Heart right ventricle (tissue), 16 donors: ENCODE measurements around the gene PPFIA3. TPM values are rescaled to one million over a fixed set of nuclear protein-coding genes. Genes with fewer than 3 reads are reported as not detected.

Source experiments
- ATAC-seq, 8 donors: fragments of 200-7000 bp; cut with Tn5 transposase; one replicate each; pipeline ENCODE4 v1.9.1; 2020; ENCODE audit warnings: mild to moderate bottlenecking in 8 of 8, moderate library complexity in 8 of 8, moderate number of reproducible peaks in 1 of 8
- DNase-seq, 2 donors: peaks; one replicate each; pipeline ENCODE4 v3.0.0-alpha.2; 2020
- H3K27ac ChIP-seq, 10 donors: fragments of 200-600 bp; sonication (generic) in 2 of 10; one replicate each; pipeline versions ENCODE4 v1.5.0 to v1.8.0; 2020 to 2022; ENCODE audit warnings: mild to moderate bottlenecking in 3 of 10
- H3K27me3 ChIP-seq, 7 donors: fragments of 200-600 bp; one replicate each; pipeline ENCODE4 v1.8.0; 2021 to 2022; ENCODE audit warnings: mild to moderate bottlenecking in 2 of 7
- H3K36me3 ChIP-seq, 9 donors: fragments of 200-600 bp; sonication (generic) in 1 of 9; one replicate each; pipeline versions ENCODE4 v1.5.0 to v1.8.0; 2020 to 2022; ENCODE audit warnings: mild to moderate bottlenecking in 2 of 9
- H3K4me1 ChIP-seq, 9 donors: fragments of 200-600 bp; sonication (generic) in 1 of 9; one replicate each; pipeline versions ENCODE4 v1.5.0 to v1.8.0; 2020 to 2022; ENCODE audit warnings: mild to moderate bottlenecking in 4 of 9
- H3K4me3 ChIP-seq, 10 donors: fragments of 200-600 bp; sonication (generic) in 2 of 10; one replicate each; pipeline versions ENCODE4 v1.5.0 to v1.8.0; 2020 to 2022; ENCODE audit warnings: mild to moderate bottlenecking in 7 of 10, moderate library complexity in 2 of 10
- H3K9me3 ChIP-seq, 11 donors: fragments of 200-600 bp in 10 of 11; sonication (generic) in 2 of 11; one replicate each; pipeline versions ENCODE4 v1.5.0 to v1.8.0; 2013 to 2022; ENCODE audit warnings: mild to moderate bottlenecking in 2 of 11, control low read depth in 1 of 11, moderate library complexity in 1 of 11
- WGBS, 2 donors: extraction: QIAGEN DNeasy Blood & Tissue Kit; methylation state at CpG; one replicate each; pipeline ENCODE4 v1.1.7; 2013; ENCODE audit warnings: inconsistent platforms in 1 of 2; 5-methylcytosine and 5-hydroxymethylcytosine counted together
- intact Hi-C, 10 donors: fragments of 100-400 bp; cut with DNase I; formaldehyde crosslinking; loops; one replicate each; pipeline versions ENCODE4 v1.11.1 to v1.14.2; 2022
- polyA plus RNA-seq, 2 donors: library from polyadenylated mRNA; stranded (reverse); fragments of 200-250 nt; gene quantifications; one replicate each; pipeline ENCODE4 v1.2.3, GENCODE V29; 2013
- total RNA-seq, 10 donors: library from RNA; stranded (reverse); fragmentation: NEBNext Ultra II Directional in 3 of 10; extraction: Animal tissue kit (Norgen Biotek cat#: 25700) in 3 of 10; gene quantifications; one replicate each; pipeline versions ENCODE4 v1.2.1 to v1.2.4, GENCODE V29; 2021 to 2023
- TF ChIP-seq, protein P1 (sequence below), 9 donors: fragments of 200-600 bp; sonication (generic) in 2 of 9; IDR thresholded peaks; one replicate each; pipeline versions ENCODE4 v1.5.0 to v1.8.0; 2021 to 2022; ENCODE audit warnings: antibody characterized with exemption in 9 of 9, mild to moderate bottlenecking in 5 of 9, moderate library complexity in 1 of 9
- donor health status: Arrhythmogenic right ventricular cardiomyopathy.
- donor health status: ischemic (EF 13 %, LVEDD 7.1; RV severe dilation, severe dysfunction).
- donor health status: healthy with polysubstance abuse.
- donor health status: DM: no; HTN: yes; CAD: no.
- donor health status: DM: no; HTN: no; CAD: no.
- donor health status: ischemic (EF 25% LVEDD 6.9; RV normal size, moderate dysfunction).
- donor health status: ischemic (EF 25% LVEDD 5.7; RV mildly dilated, moderate dysfunction).
- donor health status: healthy.
- donor health status: DM: yes; HTN: yes; CAD: no.
- donor health status: Ischemic cardiomyopathy.
- donor health status: ischemic (EF 35%, LVEDD 5.7; RV mildly dilated, moderate dysfunction).
- donor health status: nonischemic (EF 11% LVEDD 7.7; RV severe dilation, severe dysfunction).
- donor health status: DM: yes; HTN: yes; CAD: no.
- donor health status: PGD.
- donor health status: ischemic (EF 29% LVEDD 5.4; RV normal size, mild dysfunction).
- donor health status: nonischemic (EF 23%, LVEDD 6.1; RV moderate dilation, normal function).

The PPFIA3 gene
- total and polyA plus RNA-seq, 12 donors, result 3.6 to 16.7 (median 6.3) TPM

DNA sequence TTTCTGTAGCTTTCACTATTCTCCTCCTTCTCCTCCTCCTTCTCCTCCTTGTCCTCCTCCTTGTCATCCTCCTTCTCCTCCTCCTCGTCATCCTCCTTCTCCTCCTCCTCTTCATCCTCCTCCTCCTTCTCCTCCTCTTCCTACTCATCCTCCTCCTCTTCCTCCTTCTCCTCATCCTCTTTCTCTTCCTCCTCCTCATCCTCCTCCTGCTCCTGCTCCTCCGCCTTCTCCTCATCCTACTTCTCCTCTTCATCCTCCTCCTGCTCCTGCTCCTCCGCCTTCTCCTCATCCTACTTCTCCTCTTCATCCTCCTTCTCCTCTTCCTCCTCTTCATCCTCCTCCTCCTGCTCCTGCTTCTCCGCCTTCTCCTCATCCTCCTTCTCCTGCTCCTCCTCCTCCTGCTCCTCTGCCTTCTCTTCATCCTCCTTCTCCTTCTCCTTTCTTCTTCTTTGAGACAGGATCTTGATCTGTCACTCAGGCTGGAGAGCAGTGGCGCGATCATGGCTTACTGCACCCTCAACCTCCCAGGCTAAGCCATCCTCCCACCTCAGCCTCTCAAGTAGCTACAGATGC, 74.6 kb downstream of the PPFIA3 start:
- Histone ChIP-seq H3K9me3 (no peaks in the 10 kb centered on the region), H3K27ac (no peak overlapping the region), H3K27me3 (no peaks in the 10 kb centered on the region), H3K4me3 (no peak overlapping the region), H3K36me3 (peaks cover 0 to 94% (median 34%) of the 10 kb centered on the region in 9 donors), H3K4me1 (peaks cover 0 to 39% (median 12%) of the 10 kb centered on the region in 9 donors)
- intact Hi-C loops, result no loop called here
- no peak for DNase-seq
- TF ChIP-seq, protein P1, sequence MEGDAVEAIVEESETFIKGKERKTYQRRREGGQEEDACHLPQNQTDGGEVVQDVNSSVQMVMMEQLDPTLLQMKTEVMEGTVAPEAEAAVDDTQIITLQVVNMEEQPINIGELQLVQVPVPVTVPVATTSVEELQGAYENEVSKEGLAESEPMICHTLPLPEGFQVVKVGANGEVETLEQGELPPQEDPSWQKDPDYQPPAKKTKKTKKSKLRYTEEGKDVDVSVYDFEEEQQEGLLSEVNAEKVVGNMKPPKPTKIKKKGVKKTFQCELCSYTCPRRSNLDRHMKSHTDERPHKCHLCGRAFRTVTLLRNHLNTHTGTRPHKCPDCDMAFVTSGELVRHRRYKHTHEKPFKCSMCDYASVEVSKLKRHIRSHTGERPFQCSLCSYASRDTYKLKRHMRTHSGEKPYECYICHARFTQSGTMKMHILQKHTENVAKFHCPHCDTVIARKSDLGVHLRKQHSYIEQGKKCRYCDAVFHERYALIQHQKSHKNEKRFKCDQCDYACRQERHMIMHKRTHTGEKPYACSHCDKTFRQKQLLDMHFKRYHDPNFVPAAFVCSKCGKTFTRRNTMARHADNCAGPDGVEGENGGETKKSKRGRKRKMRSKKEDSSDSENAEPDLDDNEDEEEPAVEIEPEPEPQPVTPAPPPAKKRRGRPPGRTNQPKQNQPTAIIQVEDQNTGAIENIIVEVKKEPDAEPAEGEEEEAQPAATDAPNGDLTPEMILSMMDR (IDR thresholded peaks at IDR 0.05), result no peak
- ATAC-seq, result no peak
- WGBS, 2 donors, result 93 to 96% methylated on average over 6 of the region's 6 CpGs

DNA sequence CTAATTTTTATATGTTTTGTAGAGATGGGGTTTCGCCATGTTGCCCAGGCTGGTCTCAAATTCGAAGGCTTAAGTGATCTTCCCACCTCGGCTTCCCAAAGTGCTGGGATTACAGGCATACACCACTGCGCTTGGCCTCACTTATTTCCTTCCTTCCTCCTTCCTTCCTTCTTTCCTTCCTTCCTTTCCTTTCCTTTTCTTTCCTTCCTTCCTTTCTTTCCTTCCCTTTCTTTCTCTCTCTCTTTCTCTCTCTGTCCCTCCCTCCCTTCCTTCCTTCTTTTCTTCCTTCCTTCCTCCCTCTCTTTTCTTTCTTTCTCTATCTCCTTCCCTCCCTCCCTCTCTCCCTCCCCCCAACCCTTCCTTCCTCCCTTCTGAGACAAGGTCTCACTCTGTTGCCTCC, 75.1 kb downstream of the PPFIA3 start:
- H3K4me3 ChIP-seq, result no peak overlapping the region
- intact Hi-C loops, result no loop called here
- no peak overlapping the region for H3K27ac ChIP-seq
- no peaks in the 10 kb centered on the region for H3K27me3 ChIP-seq
- H3K9me3 ChIP-seq, result no peaks in the 10 kb centered on the region
- TF ChIP-seq, protein P1 (IDR thresholded peaks at IDR 0.05), result no peak
- H3K4me1 ChIP-seq, result peaks cover 0 to 39% (median 7%) of the 10 kb centered on the region in 9 donors
- peaks cover 0 to 94% (median 34%) of the 10 kb centered on the region in 9 donors for H3K36me3 ChIP-seq
- no peak for DNase-seq
- no peak for ATAC-seq
- 84 to 91% methylated on average over 4 of the region's 4 CpGs for WGBS, 2 donors

DNA sequence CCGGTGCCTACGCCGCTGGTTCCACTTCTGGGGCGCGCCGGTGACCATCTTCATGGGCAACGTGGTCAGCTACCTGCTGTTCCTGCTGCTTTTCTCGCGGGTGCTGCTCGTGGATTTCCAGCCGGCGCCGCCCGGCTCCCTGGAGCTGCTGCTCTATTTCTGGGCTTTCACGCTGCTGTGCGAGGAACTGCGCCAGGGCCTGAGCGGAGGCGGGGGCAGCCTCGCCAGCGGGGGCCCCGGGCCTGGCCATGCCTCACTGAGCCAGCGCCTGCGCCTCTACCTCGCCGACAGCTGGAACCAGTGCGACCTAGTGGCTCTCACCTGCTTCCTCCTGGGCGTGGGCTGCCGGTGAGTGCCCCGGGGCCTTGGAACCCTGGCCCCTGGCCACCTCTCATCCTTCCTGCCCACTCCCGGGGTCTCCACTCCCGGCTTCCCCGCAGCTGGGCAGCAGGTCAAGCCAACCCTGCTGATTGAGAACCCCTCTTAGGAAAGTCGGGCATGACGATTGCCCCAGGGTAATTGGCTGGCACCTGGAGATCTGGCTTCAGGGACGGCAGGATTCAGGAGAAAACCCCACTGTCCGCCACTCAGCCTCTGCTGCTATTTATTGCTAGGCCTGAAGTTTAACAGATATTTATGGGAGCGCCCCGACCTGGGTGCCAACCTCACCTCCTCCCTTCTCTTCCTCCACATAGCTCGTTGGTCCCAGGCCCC, 77.3 kb downstream of the PPFIA3 start:
- no peaks in the 10 kb centered on the region for H3K9me3 ChIP-seq
- H3K27ac ChIP-seq, result peak overlapping the region; percentile 40 to 75 (median 54)
- H3K27me3 ChIP-seq, result no peaks in the 10 kb centered on the region
- TF ChIP-seq, protein P1 (IDR thresholded peaks at IDR 0.05), result no peak
- intact Hi-C loops, result loop anchor here in 5 of 10 donors (5.0 kb wide), 4 partner anchors 39 to 94 kb away; partner anchors contain the start of genes HRC (in 2 of the 5) and TRPM4 (in 2 of the 5)
- H3K36me3 ChIP-seq, result peaks cover 0 to 94% (median 34%) of the 10 kb centered on the region in 9 donors
- peak overlapping the region in 1 of 10 donors; percentile 10 for H3K4me3 ChIP-seq
- WGBS, 2 donors, result 53 to 65% methylated on average over 36 to 40 of the region's 40 CpGs
- DNase-seq (peak; percentile 45 to 62), ATAC-seq (peak; percentile 69 to 92 (median 86))
- H3K4me1 ChIP-seq, result peaks cover 0 to 31% (median 5%) of the 10 kb centered on the region in 9 donors

DNA sequence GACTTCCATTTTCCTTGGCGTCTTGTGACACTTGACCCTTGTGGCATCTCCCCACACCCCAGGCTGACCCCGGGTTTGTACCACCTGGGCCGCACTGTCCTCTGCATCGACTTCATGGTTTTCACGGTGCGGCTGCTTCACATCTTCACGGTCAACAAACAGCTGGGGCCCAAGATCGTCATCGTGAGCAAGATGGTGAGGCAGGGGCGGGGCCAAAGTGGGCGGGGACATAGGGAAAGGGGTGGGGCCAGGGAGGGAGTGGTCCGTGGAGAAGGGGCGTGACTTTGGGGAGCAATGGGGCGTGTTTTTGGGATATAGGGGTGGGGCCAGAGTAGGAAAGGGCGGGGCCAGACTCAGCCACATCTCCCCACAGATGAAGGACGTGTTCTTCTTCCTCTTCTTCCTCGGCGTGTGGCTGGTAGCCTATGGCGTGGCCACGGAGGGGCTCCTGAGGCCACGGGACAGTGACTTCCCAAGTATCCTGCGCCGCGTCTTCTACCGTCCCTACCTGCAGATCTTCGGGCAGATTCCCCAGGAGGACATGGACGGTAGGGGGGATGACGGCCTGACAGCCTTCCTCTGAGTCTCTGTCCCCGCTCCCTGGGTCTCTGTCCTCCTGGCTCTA, 81.0 kb downstream of the PPFIA3 start:
- Histone ChIP-seq H3K27ac (no peak overlapping the region), H3K27me3 (no peaks in the 10 kb centered on the region), H3K9me3 (no peaks in the 10 kb centered on the region), H3K4me3 (no peak overlapping the region), H3K36me3 (peaks cover 0 to 95% (median 40%) of the 10 kb centered on the region in 9 donors), H3K4me1 (peaks cover 0 to 36% (median 5%) of the 10 kb centered on the region in 9 donors)
- WGBS, 2 donors, result 89 to 93% methylated on average over 29 of the region's 29 CpGs
- TF ChIP-seq, protein P1 (IDR thresholded peaks at IDR 0.05), result no peak
- intact Hi-C loops, result loop anchor here in 5 of 10 donors (2.0 to 10.0 kb wide), 3 partner anchors 103 to 206 kb away; partner anchors contain the start of genes GYS1 (in 2 of the 5) and RUVBL2 (in 2 of the 5)
- DNase-seq (no peak), ATAC-seq (peak in 1 of 8 donors; percentile 23)
